Right lung (tissue), 10 donors: ENCODE measurements around the gene SRBD1. TPM values are rescaled to one million over a fixed set of nuclear protein-coding genes. Genes with fewer than 3 reads are reported as not detected.

Experiments used
- DNase-seq, 2 donors: peaks; one replicate each; pipeline ENCODE4 v3.0.0-alpha.2; 2013
- long read RNA-seq, 8 donors: transcript quantifications; one replicate each; lab custom pipeline, GENCODE V29; 2026
- polyA plus RNA-seq, 5 donors: library from polyadenylated mRNA; unstranded; fragments of 120-200 nt; gene quantifications; one replicate each; pipeline versions ENCODE4 v1.2.1 to v1.2.3, GENCODE V29; 2013; ENCODE audit warnings: inconsistent platforms in 1 of 5, low replicate concordance in 1 of 5; ENCODE audit not compliant: insufficient read length in 5 of 5, insufficient read depth in 1 of 5

The SRBD1 gene, protein sequence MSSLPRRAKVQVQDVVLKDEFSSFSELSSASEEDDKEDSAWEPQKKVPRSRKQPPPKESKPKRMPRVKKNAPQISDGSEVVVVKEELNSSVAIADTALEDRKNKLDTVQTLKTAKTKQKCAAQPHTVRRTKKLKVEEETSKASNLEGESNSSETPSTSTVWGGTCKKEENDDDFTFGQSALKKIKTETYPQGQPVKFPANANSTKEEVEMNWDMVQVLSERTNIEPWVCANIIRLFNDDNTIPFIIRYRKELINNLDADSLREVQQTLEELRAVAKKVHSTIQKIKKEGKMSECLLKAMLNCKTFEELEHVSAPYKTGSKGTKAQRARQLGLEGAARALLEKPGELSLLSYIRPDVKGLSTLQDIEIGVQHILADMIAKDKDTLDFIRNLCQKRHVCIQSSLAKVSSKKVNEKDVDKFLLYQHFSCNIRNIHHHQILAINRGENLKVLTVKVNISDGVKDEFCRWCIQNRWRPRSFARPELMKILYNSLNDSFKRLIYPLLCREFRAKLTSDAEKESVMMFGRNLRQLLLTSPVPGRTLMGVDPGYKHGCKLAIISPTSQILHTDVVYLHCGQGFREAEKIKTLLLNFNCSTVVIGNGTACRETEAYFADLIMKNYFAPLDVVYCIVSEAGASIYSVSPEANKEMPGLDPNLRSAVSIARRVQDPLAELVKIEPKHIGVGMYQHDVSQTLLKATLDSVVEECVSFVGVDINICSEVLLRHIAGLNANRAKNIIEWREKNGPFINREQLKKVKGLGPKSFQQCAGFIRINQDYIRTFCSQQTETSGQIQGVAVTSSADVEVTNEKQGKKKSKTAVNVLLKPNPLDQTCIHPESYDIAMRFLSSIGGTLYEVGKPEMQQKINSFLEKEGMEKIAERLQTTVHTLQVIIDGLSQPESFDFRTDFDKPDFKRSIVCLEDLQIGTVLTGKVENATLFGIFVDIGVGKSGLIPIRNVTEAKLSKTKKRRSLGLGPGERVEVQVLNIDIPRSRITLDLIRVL
- 10 to 100 TPM; 14.7 to 20.3 (median 18.0) TPM for polyA plus RNA-seq
- long read RNA-seq, donor 1, partial matches to known transcripts = 0 of 1 reads
- long read RNA-seq, donor 1, other reads (novel, unspliced or antisense) = 0 of 1 reads
- long read RNA-seq, donor 2 = 0 reads
- long read RNA-seq, donor 3, partial matches to known transcripts = 0 of 3 reads
- long read RNA-seq, donor 3, other reads (novel, unspliced or antisense) = 0 of 3 reads
- long read RNA-seq, donor 4 = 0 reads
- long read RNA-seq, donor 5, partial matches to known transcripts = 5 of 5 reads
- long read RNA-seq, donor 5, other reads (novel, unspliced or antisense) = 0 of 5 reads
- long read RNA-seq, donor 6, partial matches to known transcripts = 0 of 2 reads
- long read RNA-seq, donor 6, other reads (novel, unspliced or antisense) = 0 of 2 reads
- long read RNA-seq, donor 7, partial matches to known transcripts = 0 of 1 reads
- long read RNA-seq, donor 7, other reads (novel, unspliced or antisense) = 0 of 1 reads
- long read RNA-seq, donor 8 = 0 reads

DNA sequence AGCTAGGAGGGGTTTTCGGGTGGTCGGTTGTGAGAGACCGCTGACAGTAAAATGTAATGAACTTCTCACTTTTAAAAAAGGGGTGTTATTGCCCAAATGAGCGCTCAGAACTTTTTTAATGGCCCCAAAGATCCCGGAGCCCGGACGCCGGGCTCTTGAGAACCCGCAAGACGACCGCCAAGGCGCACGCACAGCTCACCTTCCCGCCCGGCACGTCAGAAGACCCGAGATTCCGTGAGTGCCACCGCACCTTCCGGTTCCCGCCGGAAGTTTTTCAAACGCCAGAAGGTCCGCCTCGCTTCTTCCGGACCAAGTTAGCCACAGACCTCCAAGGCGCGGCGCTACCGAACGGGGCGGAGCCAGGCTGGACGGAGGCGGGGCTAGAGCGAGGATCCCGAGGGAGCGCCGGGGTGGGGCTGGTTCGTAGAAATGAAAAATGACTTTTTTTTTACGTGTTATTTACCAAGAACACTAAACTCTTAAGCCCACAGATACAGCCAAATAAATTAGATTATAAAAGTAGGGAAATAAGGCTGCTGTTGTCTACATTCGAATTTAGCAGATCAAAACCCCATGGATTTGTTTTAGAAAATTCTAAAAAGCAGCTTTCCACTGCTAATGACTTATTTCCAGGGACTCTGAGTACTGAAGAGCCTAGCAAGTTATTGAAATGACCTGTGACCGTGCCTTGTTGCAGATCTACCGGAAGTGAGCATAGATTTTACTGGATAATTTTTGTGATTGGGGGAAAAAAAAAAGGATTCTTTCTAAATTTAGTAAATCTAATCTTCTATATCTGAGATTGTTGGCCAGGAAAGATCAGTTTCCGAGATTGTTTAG lies at the start of gene SRBD1:
Gene SRBD1, minus strand, starts transcription at position 248 of the 840 bp plus-strand sequence. CDS start 5,826 bp downstream, outside the sequence.
- DNase-seq = peak; percentile 89 to 90

GRCh38 chr2:45654250-45654649 lies 43.2 kb upstream of the SRBD1 start:
- no peak for DNase-seq

- DNase-seq = no peak
Observed at GRCh38 chr2:45653122-45653913, 42.3 kb upstream of the SRBD1 start.

DNA sequence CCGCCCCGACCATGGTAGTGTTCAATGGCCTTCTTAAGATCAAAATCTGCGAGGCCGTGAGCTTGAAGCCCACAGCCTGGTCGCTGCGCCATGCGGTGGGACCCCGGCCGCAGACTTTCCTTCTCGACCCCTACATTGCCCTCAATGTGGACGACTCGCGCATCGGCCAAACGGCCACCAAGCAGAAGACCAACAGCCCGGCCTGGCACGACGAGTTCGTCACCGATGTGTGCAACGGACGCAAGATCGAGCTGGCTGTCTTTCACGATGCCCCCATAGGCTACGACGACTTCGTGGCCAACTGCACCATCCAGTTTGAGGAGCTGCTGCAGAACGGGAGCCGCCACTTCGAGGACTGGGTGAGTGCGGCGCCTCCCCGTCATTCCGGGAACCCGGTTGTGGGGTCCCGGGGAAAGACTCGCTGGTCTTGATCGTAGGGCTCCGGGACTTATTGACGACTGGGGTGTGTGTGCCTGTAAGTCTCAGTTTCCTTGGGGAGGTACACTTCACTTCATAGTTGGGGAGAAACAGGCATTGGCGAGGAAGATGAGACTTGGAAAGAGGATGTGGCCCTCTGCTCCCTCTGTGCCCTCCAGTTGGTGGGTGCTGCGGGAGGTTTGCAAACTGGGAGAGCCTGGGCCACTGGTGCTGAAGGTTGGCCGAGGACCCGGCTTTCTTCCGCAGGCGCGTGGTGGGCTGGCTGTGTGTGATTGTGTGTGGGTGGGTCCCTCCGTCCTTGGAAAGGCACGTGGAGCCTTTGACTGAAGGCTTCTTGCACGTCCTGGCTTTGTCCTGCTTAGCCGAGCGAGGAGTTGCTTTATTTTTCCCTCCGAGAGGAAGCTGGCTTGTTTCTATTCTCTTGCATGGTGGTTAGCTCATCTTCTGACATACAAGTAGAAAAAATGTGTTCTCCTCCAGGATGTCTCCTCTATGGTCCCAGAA lies 41.3 kb upstream of the SRBD1 start:
- DNase-seq = peak; percentile 40 to 51

DNA sequence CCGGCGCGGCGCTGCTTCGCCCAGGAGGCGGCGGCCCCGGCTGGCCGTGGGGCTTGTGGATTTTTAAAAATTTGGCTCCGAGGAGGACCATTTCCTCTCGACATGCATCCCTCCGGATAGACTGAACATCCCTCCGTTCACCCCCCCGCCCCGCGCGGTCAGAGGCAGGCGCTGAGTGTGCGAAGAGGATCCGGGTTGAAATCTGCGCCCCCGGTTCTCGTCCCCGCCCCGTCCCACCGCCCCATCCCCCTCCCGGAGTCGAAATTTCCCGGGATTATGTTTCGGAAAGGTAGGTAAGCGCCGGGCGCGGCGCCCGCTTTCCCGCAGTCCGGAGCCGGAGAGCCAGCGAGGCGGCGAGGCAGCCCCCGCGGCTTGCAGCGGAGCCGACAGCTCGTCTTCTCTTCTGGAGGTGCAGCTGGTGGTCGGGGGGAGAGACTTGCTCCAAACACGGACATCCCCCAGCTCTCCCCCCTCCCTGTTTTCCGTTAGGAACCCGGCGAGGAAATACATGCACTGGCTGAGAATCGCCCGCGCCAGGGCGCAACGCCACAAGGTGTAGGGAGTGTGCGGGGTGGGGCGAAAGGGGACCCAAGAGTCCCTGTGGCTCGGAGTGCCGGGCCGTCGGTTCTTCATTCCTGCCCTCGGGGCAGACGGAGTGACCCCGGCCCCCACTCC lies 40.5 kb upstream of the SRBD1 start, which contains the start of gene PRKCE:
Gene PRKCE, plus strand, starts transcription at position 261 of the 675 bp plus-strand sequence.
- peak; percentile 42 to 59 for DNase-seq

DNA sequence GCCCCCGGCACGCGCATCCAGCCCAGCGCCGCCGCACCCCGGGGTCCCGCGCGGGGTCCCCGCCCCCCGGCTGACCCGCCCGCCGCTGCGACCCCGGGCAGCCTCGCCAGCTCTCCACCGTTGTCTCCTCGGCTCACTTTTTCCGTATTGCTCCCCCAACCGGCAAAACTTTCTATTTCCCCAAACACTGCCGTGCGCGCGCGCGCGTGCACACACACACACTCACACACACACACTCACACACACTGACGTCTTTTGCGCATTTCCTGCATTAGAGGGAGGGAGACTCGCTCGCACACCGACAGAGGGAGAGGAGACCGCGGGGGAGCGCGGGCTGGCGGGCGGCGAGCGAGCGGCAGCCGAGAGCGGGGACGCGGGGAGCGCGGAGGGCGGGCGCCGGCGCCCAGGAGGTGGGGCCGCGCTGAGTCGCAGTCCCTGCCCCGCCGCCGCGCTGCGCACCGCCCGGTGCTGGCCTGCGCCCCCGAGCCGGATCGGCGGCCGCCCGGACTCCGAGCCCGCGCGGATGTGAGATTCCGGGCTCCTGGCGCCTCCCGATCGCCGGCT lies 39.9 kb upstream of the SRBD1 start:
- peak; percentile 96 to 97 for DNase-seq

- peak; percentile 57 to 65 for DNase-seq
Observed at GRCh38 chr2:45649858-45650811, 39.1 kb upstream of the SRBD1 start.

DNA sequence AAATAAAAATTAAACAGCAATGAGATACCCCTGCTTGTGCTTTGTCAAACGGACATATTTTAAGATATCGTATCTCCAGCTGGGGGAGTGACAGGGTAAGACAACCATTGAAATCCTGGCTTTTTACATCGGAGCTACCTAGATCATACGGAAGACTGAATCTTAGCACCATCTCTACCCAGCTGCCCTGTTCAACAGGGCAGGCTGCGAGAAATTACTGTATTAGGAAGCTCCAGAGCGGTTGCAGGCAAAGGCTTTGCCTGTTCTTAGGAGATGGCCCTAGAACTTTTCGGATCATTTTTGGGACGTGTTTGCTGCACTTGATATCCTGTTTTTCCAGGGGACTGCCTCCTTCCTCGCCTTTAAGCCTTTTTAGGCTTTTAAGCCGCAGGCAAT lies 38.4 kb upstream of the SRBD1 start:
- peak in 1 of 2 donors; percentile 31 for DNase-seq

DNA sequence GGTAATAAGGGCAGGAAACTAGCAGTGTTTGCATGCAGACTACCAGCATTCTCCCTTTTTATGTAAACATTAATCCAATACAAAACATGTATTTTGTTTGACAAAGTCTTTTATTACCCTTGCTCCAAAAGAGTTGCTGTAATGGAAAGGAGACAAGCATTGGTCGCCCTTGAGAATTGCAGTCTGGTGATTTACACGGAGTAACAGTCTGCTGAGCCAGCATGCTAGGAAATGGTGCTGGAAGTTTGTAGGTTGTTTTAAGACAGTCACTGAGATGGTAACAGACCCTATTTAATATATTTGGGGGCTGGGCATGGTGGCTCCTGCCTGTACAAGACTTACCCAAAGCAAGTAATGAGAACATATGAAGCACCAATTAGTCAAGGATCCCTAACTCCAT lies 37.6 kb upstream of the SRBD1 start:
- DNase-seq = no peak

DNA sequence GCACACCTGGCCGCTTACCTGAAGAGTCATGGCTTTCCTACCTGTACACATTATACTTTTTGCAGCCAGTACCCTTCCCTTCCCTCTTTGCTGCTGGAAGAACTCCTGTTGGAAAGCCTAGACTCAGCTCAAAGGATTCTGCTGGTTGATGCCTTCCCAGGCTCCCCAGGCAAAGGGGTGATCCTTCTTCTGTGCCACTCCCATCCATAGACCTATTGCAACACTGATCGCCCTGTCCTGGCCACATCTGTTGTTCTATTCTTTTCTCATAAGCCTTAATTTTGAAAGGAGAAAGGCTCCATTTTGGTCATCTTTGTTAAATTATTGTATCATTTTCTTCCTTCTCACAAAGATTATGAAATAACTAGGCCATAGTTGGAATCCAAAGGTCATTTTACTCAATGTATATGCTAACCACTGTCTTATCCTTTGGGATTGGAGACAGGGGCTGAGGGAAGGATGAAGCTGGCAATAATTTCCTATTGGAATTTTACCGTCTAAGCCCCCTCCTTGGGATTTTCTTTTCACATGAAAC lies 37.0 kb upstream of the SRBD1 start:
- no peak for DNase-seq

DNA sequence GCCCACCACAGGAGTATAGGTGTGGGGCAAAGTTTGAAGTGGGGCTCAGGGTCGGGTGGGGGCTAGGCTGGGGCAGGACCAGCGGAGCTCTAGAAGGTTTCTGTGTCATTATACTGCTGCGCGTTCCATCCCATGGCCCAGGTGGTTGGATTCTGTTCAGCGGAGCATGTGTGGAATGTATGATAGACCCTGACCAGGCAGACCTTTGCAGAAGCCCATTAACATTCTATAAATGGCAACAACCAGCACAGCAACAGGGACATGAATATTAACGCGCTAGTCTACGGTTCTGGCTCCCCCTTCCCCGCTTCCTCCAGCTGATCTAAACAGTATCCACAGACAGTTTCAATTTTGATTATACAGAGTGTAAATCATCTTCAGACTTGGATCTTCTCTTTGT lies 36.3 kb upstream of the SRBD1 start:
- no peak for DNase-seq

- no peak for DNase-seq
Observed at GRCh38 chr2:45646289-45646688, 35.2 kb upstream of the SRBD1 start.

DNA sequence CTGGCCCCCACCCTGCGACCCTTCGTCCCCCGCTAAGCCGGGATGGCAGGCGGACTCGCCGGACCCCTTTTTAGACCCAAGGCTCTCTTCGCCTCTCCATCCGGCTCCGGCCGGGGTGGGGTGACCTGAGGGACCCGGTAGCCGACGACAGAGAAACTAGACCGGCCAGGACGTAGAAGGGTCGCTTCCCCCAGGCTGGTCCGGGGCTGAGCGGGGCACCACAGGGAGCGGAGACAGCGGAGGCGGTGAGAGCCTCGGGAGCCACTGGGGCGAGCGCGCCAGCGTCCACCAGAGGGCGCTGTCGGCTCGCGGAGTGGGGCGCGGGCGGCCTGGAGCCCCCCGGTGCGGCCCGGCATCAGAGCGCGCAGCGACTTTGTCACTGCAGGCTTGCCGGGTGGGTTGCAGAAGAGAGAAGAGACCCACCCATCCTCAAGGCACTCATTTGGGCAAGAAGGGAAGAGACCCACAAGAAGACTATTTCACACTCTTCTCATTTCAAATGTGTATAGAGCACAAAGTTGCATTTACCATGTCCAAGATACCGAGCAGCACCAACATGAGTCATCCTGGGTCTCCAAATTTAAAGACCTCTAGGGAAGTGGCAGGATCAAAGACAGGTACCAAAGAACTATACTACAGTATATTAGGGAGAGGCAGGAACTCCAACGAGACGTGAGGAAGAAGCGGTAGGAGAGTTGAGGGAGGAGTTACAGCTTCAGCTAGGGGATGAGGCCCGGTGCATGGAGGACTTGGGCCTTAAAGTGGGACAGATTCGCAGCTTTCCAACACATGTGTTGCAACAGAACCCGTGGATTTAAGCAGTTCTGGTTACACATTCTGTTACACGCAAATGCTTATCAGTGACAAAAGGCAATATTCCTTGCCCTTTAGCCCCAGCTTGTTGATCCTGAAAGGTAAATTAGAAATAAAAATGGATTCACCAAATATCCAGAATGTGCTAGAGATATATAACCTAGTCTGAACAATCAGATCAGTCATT lies 32.8 kb upstream of the SRBD1 start:
- DNase-seq = peak; percentile 76

- no peak for DNase-seq
Observed at GRCh38 chr2:45643095-45643494, 32.0 kb upstream of the SRBD1 start.
